Lower leg skin (tissue), 3 donors: ENCODE measurements around the gene KAT6B.

ENCODE experiments used
- POLR2A ChIP-seq, 2 donors: fragments of 450-650 bp; IDR thresholded peaks; one replicate each; pipeline ENCODE4 v1.6.1; 2016 to 2017; ENCODE audit warnings: antibody characterized with exemption in 2 of 2, mild to moderate bottlenecking in 1 of 2, moderate library complexity in 1 of 2
- TF ChIP-seq, protein P1 (sequence below), 3 donors: fragments of 450-650 bp; IDR thresholded peaks; one replicate each; pipeline ENCODE4 v1.5.1; 2016; ENCODE audit warnings: antibody characterized with exemption in 3 of 3, mild to moderate bottlenecking in 3 of 3, moderate library complexity in 2 of 3

DNA sequence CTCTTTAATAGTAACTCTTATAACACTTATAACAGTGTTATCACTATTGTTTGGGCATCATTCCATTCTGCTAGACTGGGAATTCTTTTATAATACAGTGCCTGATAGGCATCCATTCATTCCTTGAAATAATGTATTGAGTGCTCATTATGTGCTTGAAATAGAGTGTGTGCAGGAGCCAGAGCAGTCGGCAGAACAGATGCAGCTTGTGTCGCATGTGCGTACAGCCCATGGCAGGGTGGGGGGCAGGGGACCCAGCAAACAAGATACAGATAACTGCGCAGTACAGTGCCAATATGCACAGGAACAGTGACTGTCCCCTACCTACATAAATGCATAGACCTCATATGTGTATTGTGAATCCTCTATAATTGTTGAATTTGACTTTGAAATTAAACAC lies 99.3 kb downstream of the KAT6B start:
- TF ChIP-seq, protein P1, sequence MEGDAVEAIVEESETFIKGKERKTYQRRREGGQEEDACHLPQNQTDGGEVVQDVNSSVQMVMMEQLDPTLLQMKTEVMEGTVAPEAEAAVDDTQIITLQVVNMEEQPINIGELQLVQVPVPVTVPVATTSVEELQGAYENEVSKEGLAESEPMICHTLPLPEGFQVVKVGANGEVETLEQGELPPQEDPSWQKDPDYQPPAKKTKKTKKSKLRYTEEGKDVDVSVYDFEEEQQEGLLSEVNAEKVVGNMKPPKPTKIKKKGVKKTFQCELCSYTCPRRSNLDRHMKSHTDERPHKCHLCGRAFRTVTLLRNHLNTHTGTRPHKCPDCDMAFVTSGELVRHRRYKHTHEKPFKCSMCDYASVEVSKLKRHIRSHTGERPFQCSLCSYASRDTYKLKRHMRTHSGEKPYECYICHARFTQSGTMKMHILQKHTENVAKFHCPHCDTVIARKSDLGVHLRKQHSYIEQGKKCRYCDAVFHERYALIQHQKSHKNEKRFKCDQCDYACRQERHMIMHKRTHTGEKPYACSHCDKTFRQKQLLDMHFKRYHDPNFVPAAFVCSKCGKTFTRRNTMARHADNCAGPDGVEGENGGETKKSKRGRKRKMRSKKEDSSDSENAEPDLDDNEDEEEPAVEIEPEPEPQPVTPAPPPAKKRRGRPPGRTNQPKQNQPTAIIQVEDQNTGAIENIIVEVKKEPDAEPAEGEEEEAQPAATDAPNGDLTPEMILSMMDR (IDR thresholded peaks at IDR 0.05), result no peak
- TF ChIP-seq POLR2A (IDR thresholded peaks at IDR 0.05), result no peak
